Stimulated activated CD4-positive, alpha-beta T cell treated with anti-CD3 and anti-CD28 coated beads, Interleukin-15, amount 100 ng/mL, for 24 hours (primary cell): ENCODE measurements around the gene CARMIL1.
A peak's percentile ranks its signal among the peaks of the same experiment; 100 is the strongest.
"Not testable (repeated sequence)": the region's sequence is repeated elsewhere in the genome, so short reads cannot be mapped to it uniquely, and the experiment has no call there.

ENCODE experiments used
- DNase-seq: peaks from one replicate; pipeline ENCODE4 v3.0.0-alpha.2; 2020

Gene CARMIL1

DNA sequence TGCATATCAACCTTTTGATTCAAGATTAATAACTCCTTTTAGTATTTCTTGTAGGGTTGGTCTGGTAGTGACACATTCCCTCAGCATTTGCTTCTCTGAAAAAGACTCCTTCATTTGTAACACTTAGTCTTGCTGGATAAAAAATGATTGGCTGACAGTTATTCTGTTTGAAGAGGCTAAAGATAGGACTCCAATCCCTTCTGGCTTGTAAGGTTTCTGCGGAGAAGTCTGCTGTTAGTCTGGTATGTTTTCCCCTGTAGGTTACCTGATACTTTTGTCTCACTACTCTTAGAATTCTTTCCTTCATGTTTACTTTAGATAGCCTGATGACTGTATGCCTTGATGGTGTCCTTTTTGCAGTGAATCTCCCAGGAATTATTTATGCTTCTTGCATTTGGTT is 96.0 kb downstream of the CARMIL1 start:
- DNase-seq: no peak

DNA sequence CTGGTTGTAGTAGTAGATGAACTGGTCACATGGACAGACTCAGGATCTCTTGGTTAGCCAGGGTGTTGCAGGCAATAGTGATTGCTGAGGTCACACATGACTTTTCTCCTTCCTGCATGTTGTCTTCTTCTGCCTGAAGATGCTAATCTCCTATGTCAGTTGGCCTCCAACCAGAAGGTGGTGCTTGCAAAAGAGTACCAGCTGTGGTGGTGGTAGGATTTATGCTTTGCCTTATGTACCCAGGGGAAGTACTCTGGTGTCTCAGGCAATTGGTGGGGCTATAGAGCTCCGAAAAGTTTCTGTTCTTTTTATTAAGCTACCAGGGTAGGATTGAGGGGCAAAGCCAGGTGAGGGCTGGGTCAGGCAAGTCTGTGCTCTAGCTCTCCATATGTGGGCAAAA is 98.5 kb downstream of the CARMIL1 start:
- DNase-seq: no peak

- no peak for DNase-seq
Measured at GRCh38 chr6:25381077-25381476, 101.9 kb downstream of the CARMIL1 start.

- DNase-seq: not testable (repeated sequence)
Measured at GRCh38 chr6:25382476-25382875, 103.3 kb downstream of the CARMIL1 start.

DNA sequence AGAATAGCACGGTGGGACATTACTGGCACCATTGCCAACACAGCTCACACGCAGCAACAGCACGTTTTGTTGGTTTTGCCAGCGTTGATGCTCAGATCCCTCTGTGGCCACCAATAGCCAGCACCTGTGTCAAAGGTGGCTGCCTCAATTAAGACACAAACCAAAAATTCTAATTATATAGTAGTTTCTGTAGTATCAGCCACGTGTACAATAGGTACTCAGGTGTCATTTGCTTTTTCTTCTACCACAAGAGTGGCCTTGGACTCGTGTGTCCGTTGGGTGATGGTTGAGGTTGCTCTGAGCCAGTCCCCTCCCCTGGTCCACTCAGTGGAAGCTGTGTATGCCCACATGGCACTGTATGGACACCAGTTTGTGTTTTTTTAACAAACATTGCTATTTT is 105.1 kb downstream of the CARMIL1 start:
- DNase-seq: no peak

DNA sequence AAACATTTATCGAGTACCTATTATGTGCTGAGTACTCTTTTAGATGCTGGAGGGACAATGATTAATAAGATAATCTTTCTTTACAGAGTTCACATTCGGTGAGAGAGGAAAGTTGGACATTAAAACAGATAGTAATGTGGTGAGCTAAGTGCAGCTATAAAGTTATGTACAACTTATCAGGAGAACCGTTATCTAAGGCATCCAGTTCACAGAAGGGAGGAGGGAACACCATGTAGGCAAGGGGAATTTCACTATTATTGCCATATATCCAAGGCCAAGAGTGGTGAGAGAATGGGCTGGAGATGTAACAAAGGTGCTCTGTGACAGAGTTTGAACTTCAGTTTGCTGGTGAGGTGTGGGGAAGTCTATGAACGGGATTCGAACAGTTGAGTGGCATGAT is 105.8 kb downstream of the CARMIL1 start:
- no peak for DNase-seq

DNA sequence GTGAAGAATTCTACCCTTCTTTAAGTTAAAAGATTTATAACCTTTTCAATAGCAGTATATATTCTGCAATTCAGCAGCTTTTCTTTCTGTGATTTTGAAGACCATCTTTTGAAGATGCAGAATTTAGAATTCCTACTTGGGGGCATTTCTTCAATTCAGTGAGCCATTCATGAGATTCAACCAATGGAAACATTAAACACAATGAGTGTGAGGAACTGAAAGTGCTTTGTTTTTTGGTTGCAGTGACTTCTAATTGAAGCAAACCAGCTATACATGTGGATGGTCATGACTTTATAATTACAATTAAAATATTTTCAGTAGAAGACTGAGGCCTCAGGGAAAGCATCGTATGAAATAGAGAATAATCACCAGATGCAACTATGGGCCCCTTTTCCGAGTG is 108.3 kb downstream of the CARMIL1 start:
- no peak for DNase-seq

GRCh38 chr6:25387911-25388310 is 108.7 kb downstream of the CARMIL1 start:
- DNase-seq: no peak

DNA sequence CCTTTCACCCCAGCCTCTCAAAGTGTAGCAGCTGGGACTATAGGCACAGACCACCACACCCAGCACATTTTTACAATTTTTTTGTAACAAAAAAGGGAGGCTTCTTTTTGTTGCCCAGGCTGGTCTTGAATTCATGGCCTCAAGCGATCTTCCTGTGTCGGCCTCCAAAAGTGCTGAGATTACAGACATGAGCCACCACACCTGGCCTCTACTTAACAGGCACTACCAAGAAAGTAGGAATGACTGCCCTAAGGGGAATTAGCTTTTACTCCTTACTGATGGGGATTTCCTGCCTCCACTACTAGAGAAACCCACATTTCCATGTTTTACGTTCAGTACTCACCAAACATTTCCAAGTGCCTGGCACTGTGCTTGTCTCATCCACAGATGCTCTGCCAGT is 109.6 kb downstream of the CARMIL1 start:
- no peak for DNase-seq

- DNase-seq: peak; percentile 16
Measured at GRCh38 chr6:25389471-25389870, 110.3 kb downstream of the CARMIL1 start.

DNA sequence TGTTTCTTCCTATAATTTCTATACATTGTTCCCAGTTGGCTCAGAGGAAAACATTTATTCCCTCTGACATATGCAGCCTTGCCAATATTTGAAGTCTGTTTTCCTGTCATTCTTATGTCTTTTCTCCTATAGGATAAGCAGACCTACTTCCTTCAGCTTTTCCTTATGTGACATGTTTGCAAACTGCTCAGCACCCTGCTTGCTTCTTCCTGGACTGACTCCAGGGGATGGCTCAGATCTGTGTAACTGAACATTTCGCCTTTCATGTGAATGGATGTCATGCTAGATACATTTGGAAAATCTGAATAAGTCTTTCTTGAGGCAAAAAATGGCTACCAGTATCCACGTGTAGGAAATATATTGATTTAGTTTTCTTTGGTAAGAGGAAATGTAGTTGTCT is 113.2 kb downstream of the CARMIL1 start:
- DNase-seq: no peak

DNA sequence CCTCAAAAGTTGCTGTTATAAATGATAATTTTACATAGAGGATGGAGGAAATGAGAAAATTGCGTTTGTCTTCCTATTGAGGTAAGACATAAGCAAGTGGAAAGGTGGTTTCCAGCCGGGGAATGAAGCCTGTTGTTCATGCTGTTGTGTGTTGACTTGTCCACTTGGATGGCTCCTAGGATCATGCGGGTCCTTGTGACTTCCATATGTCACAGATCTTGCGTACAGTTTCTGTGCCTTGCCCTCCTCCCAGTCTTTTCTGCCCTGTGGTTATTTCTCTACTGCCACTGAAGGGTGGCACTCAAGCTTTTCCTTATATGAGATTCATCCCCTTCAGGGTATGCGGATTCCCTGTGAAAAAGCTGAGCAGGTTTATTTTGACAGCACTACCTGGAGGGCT is 116.6 kb downstream of the CARMIL1 start:
- no peak for DNase-seq

- no peak for DNase-seq
Measured at GRCh38 chr6:25397406-25397805, 118.2 kb downstream of the CARMIL1 start.

GRCh38 chr6:25399885-25400284 is 120.7 kb downstream of the CARMIL1 start:
- no peak for DNase-seq

- no peak for DNase-seq
Measured at GRCh38 chr6:25401711-25402110, 122.5 kb downstream of the CARMIL1 start.

DNA sequence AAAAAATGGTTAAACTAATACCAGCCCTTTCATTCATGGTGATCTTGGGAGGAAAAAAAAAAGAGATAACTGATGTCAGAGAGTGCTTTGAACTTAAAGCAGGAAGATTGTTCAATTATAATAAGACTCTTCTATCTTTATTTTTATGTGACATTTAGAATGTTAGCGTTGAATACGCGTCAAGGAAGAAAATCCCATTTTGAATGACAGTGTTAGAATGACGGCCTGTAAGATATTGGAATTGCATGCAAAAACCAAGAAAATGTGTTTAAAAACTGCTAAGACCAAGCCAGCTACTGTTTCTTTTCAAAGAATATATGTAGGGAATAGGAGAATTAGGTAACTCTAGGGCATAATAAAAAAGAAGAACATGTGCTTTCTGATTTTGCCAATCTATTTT is 123.0 kb downstream of the CARMIL1 start:
- no peak for DNase-seq

DNA sequence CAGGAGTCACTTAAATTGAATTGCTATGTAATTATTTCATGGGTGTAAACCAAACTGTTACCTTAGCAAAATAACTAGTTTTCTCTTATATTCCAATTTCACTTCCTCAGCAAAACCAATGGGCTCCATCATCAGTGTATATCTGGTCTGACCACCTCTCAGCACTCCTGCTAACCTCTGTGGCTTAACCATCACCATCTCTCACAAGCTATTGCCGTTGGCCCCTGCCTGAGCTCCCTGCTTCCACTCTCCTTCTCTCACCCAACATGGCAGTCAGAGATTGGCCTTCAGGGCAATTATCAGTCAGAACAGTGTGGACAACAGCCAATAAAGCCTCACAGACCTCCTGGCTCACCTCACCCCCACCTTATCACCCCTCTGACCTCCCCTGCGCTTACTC is 124.0 kb downstream of the CARMIL1 start:
- no peak for DNase-seq

- no peak for DNase-seq
Measured at GRCh38 chr6:25404091-25404490, 124.9 kb downstream of the CARMIL1 start.

DNA sequence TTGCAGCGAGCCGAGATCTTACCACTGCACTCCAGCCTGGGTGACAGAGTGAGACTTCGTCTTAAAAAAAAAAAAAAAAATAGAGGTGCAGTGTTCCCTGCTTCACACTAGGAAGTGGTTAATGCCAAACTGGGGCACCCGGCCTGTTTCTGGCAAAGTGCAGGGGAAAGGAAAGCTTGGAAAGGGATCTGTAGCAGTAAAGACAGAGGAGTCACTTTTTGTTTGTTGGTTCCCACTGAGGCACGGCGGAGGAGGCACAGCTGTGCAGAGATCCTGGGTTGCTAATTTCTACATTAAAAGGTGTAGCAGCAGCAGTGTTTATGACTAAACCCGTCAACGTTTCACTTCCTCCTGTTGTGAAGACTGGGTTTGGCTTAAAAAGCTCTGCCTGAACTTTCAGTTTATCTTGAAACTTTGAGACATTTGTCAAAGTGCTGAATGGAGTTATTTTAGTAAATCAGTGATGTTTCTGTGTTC is 125.6 kb downstream of the CARMIL1 start:
- DNase-seq: peak; percentile 54

DNA sequence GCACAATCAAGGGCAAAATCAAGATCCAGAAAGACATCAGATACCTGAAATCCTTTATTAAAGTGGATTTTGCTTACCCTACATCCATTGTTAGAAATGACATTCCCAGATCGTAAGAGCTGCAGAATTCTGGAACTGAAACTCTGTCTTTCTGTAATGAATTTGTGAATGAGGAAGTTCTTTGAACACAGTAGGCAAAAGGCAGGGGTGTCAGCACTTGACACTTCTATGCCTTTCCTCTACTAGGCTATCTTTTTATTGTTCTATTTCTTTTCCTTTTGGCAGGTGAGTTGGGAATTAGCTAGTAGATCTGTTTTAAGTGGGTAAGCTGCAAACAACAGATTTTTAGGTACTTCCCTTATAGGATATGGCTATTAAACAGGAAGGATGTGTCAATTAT is 126.3 kb downstream of the CARMIL1 start:
- no peak for DNase-seq

DNA sequence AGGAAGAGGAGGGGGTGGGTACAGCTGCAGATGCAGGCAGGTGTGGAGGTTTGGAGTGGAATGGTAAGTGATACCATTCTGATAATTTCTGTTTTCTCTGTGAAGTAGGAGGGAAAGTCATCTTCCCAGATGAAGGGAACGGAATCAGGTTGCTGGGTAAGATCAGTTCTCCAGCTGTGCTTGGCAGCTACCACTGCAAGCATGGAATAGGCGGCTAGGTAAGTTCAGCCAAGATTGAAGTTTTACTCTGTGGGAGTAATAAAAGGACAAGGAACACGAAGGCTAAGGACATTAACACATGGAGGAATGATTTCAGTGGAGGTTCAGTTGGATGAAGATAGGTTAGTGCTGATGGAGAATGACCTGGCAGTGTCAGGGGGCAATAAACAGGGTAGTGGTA is 128.3 kb downstream of the CARMIL1 start:
- no peak for DNase-seq

DNA sequence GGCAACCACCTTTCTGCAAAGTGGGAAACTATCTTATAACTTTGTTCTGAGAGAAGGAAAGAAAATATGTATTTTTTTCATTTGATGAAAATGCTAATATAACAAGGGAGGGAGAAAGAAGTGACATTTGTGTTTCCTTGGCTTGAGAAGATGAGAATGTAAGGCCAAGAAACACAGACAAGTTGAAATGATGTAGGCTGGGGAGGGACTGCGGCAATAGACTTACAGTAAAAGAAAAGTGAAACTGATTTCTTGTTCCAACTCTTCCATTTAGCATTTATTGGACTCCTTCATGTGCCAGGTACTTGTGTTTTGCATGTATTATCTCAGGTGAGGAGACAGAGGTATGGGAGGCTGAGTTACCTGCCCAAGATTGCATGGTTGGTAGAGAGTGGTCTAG is 130.9 kb downstream of the CARMIL1 start:
- no peak for DNase-seq

GRCh38 chr6:25411316-25411950 is 132.3 kb downstream of the CARMIL1 start:
- DNase-seq: no peak

GRCh38 chr6:25413207-25413905 is 134.2 kb downstream of the CARMIL1 start:
- DNase-seq: peak; percentile 36

DNA sequence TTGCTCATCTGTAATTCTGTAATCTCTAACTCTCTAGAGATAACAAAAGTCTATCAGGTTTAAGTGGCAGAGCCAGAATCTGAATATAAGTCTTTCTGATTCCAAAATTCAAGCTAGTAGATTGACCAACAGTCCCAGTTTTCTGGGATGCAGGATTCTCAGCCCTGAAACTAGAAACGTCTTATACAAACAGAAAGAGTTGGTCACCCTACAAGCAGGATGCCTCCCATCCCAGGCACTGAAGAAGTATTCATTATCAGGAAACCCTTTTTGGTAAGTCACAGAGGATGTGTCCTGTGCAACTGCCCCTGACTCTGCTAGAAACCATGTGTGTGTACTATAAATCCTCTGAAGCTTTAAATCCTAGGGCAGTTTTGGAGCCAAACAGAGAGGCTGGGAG is 135.0 kb downstream of the CARMIL1 start:
- DNase-seq: no peak
